ENCODE results near the gene CCDC12.

DNA sequence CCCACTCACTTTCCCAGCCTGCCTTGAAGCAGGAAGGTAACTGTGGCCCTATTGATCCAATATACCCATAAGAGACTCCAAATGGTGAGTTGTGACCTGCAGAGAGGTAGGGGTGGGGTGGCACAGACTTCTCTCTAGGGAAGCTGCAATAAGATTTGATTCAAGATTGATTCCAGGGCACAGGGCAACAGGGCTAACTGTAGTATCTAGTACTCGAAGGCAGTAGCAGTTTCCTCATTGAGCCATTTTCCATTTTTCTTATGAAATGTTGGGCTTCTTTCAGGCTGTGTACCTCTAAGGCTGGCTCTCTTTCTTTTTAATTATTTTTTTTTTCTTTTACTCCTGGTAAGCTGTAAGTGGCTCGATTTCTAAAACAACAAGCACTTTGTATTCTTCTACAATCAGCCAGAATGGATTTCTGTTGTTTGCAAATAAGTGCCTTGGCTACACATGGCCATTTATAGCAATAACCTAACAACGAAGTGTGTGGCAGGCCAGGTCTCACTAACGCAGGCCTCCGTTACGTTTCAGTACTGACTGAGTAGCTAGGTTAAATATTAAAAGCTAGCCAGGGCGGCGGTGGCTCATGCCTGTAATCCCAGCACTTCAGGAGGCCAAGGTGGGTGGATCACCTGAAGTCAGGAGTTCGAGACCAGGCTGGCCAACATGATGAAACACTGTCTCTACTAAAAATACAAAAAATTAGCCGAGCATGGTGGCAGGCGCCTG, 19.3 kb downstream of the CCDC12 start:
- TF ChIP-seq, protein P1, sequence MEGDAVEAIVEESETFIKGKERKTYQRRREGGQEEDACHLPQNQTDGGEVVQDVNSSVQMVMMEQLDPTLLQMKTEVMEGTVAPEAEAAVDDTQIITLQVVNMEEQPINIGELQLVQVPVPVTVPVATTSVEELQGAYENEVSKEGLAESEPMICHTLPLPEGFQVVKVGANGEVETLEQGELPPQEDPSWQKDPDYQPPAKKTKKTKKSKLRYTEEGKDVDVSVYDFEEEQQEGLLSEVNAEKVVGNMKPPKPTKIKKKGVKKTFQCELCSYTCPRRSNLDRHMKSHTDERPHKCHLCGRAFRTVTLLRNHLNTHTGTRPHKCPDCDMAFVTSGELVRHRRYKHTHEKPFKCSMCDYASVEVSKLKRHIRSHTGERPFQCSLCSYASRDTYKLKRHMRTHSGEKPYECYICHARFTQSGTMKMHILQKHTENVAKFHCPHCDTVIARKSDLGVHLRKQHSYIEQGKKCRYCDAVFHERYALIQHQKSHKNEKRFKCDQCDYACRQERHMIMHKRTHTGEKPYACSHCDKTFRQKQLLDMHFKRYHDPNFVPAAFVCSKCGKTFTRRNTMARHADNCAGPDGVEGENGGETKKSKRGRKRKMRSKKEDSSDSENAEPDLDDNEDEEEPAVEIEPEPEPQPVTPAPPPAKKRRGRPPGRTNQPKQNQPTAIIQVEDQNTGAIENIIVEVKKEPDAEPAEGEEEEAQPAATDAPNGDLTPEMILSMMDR (IDR thresholded peaks at IDR 0.05): no peak
- no peak for TF ChIP-seq EZH2 (IDR thresholded peaks at IDR 0.05; ENCODE audit: borderline replicate concordance, insufficient read depth, low read depth, low read length, poor library complexity, severe bottlenecking)

Data from B cell (primary cell).